GM23338 (cell line): ENCODE measurements around the gene CAPG. TPM values are rescaled to one million over a fixed set of nuclear protein-coding genes. Genes with fewer than 3 reads are reported as not detected.
A peak's percentile ranks its signal among the peaks of the same experiment; 100 is the strongest.

ENCODE experiments used
- ATAC-seq: fragments of 200-7000 bp; cut with Tn5 transposase; 3 replicates; pipeline ENCODE4 v1.9.1; 2020
- DNase-seq: peaks from one replicate; pipeline ENCODE4 v3.0.0-alpha.2; 2015; ENCODE audit warnings: low spot score
- H2AFZ ChIP-seq: fragments of 200-600 bp; sonication (generic); 2 replicates; pipeline ENCODE4 v1.8.0; 2016; ENCODE audit warnings: antibody characterized with exemption, mild to moderate bottlenecking, moderate library complexity
- H3F3A ChIP-seq: fragments of 200-600 bp; sonication (generic); replicated peaks from 2 replicates; pipeline ENCODE4 v1.8.0; 2017; ENCODE audit warnings: antibody characterized with exemption, mixed run types, low read depth
- H3K27ac ChIP-seq: fragments of 200-600 bp; sonication (generic); 2 replicates; pipeline ENCODE4 v1.6.1; 2016; ENCODE audit warnings: low read depth
- H3K27me3 ChIP-seq: fragments of 200-600 bp; sonication (generic); 2 replicates; pipeline ENCODE4 v1.8.0; 2016; ENCODE audit warnings: mild to moderate bottlenecking, mixed run types, moderate library complexity; ENCODE audit not compliant: insufficient read depth
- H3K36me3 ChIP-seq: fragments of 200-600 bp; sonication (generic); 2 replicates; pipeline ENCODE4 v1.8.0; 2016; ENCODE audit warnings: mild to moderate bottlenecking; ENCODE audit not compliant: insufficient read depth
- H3K4me1 ChIP-seq: fragments of 200-600 bp; sonication (generic); 2 replicates; pipeline ENCODE4 v1.8.0; 2016; ENCODE audit warnings: mild to moderate bottlenecking, moderate library complexity; ENCODE audit not compliant: insufficient read depth
- H3K4me2 ChIP-seq: fragments of 200-600 bp; sonication (generic); 2 replicates; pipeline ENCODE4 v1.7.1; 2017; ENCODE audit warnings: mixed run types
- H3K4me3 ChIP-seq: fragments of 200-600 bp; sonication (generic); 2 replicates; pipeline ENCODE4 v1.6.1; 2016; ENCODE audit warnings: mixed run types
- H3K79me2 ChIP-seq: fragments of 200-600 bp; sonication (generic); replicated peaks from 2 replicates; pipeline ENCODE4 v1.8.0; 2017; ENCODE audit warnings: mild to moderate bottlenecking; ENCODE audit not compliant: insufficient read depth
- H3K9me2 ChIP-seq: fragments of 200-600 bp; sonication (generic); 2 replicates; pipeline ENCODE4 v1.8.0; 2017; ENCODE audit not compliant: insufficient read depth
- H4K20me1 ChIP-seq: fragments of 200-600 bp; sonication (generic); replicated peaks from 2 replicates; pipeline ENCODE4 v1.8.0; 2017; ENCODE audit warnings: mild to moderate bottlenecking; ENCODE audit not compliant: insufficient read depth
- H3K27ac Mint-ChIP-seq: 2 replicates; pipeline ENCODE4 v1.8.0; 2020; ENCODE audit warnings: inconsistent platforms, mild to moderate bottlenecking, moderate library complexity, mixed read lengths
- H3K27me3 Mint-ChIP-seq: 3 replicates; pipeline ENCODE4 v1.8.0; 2022; ENCODE audit warnings: low read depth, mild to moderate bottlenecking, moderate library complexity, mixed read lengths, inconsistent platforms; ENCODE audit not compliant: insufficient read depth, poor library complexity
- H3K36me3 Mint-ChIP-seq: 3 replicates; pipeline ENCODE4 v1.8.0; 2021; ENCODE audit warnings: low read depth, mild to moderate bottlenecking, inconsistent platforms, moderate library complexity, mixed read lengths
- H3K4me1 Mint-ChIP-seq: 3 replicates; pipeline ENCODE4 v1.8.0; 2020; ENCODE audit warnings: mild to moderate bottlenecking, inconsistent platforms, mixed read lengths
- H3K4me3 Mint-ChIP-seq: 3 replicates; pipeline ENCODE4 v1.8.0; 2021; ENCODE audit warnings: moderate library complexity, mild to moderate bottlenecking, inconsistent platforms, mixed read lengths
- H3K9me3 Mint-ChIP-seq: 3 replicates; pipeline ENCODE4 v1.8.0; 2020; ENCODE audit warnings: moderate library complexity, mild to moderate bottlenecking, inconsistent platforms, mixed read lengths
- CTCF ChIP-seq, 2 experiments: fragments of 200-600 bp in 1 of 2; sonication (generic) in 1 of 2; conservative IDR thresholded peaks; 2 replicates each; pipeline versions ENCODE4 v1.5.1 to v1.6.1; 2016 to 2017; ENCODE audit warnings: antibody characterized with exemption in 2 of 2, low read depth in 2 of 2, mild to moderate bottlenecking in 2 of 2, moderate library complexity in 1 of 2
- POLR2AphosphoS5 ChIP-seq: IDR thresholded peaks from 2 replicates; pipeline ENCODE4 v1.6.1; 2016; ENCODE audit warnings: antibody characterized with exemption, low read depth
- STAT1 ChIP-seq: IDR thresholded peaks from one replicate; pipeline ENCODE4 v1.6.1; 2016; ENCODE audit warnings: antibody characterized with exemption; ENCODE audit not compliant: unreplicated experiment
- ZNF462 ChIP-seq: fragments of 250-450 bp; sonication (Bioruptor Pico); IDR thresholded peaks from 2 replicates; pipeline ENCODE4 v1.5.0; 2020; ENCODE audit warnings: mild to moderate bottlenecking, moderate library complexity
- polyA plus RNA-seq: library from polyadenylated mRNA; unstranded; fragments of >200 nt; fragmentation: Nextera tagmentation; extraction: Ambion mirVana; gene quantifications from 2 replicates; pipeline ENCODE4 v1.2.1, GENCODE V29; 2016
- total RNA-seq: library from RNA; depleted of rRNA; stranded (reverse); fragments of >200 nt; shearing (Covaris generic); gene quantifications from 2 replicates; pipeline ENCODE4 v1.2.3, GENCODE V29; 2014

The CAPG gene
- total and polyA plus RNA-seq, 2 experiments from 2014 or later: 88.7 to 104 TPM

DNA sequence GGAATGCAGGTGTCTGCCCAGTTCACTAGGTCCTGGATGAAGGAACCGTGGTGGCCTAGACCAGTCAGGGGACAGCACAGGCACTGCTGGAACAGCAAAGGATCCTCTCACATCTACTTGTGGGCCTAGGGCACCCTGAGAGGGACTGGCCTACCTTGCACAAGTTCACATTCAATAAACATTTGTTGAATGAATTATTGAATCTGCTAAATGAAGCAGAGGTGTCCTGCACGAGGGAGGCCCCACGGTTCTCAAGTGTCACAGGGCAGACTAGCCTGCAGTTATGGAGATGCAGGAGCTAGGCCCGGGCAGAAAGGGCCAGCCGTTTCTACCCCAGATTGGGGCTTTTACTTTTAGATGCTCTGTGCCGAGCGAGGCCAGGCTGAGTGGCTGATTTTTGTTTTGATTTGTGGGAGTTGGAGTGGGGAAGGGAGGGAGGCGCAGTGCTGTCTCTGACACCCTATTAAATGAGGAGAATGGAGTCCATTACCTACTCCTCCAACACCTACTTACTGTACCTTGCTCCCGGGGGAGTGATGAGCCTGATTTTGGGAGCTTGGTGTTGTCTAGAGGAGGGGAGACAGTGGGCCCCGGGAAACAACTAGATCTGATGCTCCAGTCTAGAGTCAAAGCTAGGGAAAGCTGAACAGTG, 26.8 kb upstream of the CAPG start:
- H3K27me3 Mint-ChIP-seq: peaks cover 26% of the 10 kb centered on the region
- H3K79me2 ChIP-seq: no peaks in the 10 kb centered on the region
- H3K4me1 Mint-ChIP-seq: peaks cover 36% of the 10 kb centered on the region
- H3K27ac Mint-ChIP-seq: peak overlapping the region; percentile 93
- no peak for TF ChIP-seq STAT1
- peak overlapping the region; percentile 74; the same call in 1 of the 2 replicates for H2AFZ ChIP-seq
- H3K9me3 Mint-ChIP-seq: no peaks in the 10 kb centered on the region; the same call in 2 of the 3 replicates
- H3K4me3 ChIP-seq: peak overlapping the region; percentile 53
- H4K20me1 ChIP-seq: no peaks in the 10 kb centered on the region
- H3K4me3 Mint-ChIP-seq: peak overlapping the region; percentile 68
- peaks cover 42% of the 10 kb centered on the region for H3K4me1 ChIP-seq
- no peaks in the 10 kb centered on the region for H3K27me3 ChIP-seq
- no peaks in the 10 kb centered on the region for H3K36me3 Mint-ChIP-seq
- ATAC-seq: no peak
- H3K27ac ChIP-seq: 0 out of 2 replicates have a peak overlapping the region, but pooled peaks have one; percentile 19
- peaks cover 9% of the 10 kb centered on the region for H3F3A ChIP-seq
- no peak for DNase-seq
- H3K36me3 ChIP-seq: no peaks in the 10 kb centered on the region
- no peaks in the 10 kb centered on the region for H3K9me2 ChIP-seq
- peak overlapping the region; percentile 86 for H3K4me2 ChIP-seq

GRCh38 chr2:85435981-85436835, 26.0 kb upstream of the CAPG start:
- ATAC-seq (peak; percentile 19), DNase-seq (peak; percentile 70)
- Histone ChIP-seq H3K9me2 (no peaks in the 10 kb centered on the region), H3K27ac (0 out of 2 replicates have a peak overlapping the region, but pooled peaks have one; percentile 19), H3K4me2 (peak overlapping the region; percentile 86; the same call in 1 of the 2 replicates), H2AFZ (peak overlapping the region; percentile 74; the same call in 1 of the 2 replicates), H3K4me1 (peaks cover 50% of the 10 kb centered on the region), H3K27me3 (no peaks in the 10 kb centered on the region), H3K79me2 (no peaks in the 10 kb centered on the region), H3F3A (peaks cover 16% of the 10 kb centered on the region), H3K36me3 (no peaks in the 10 kb centered on the region), H3K4me3 (peak overlapping the region; percentile 53; the same call in 1 of the 2 replicates), H4K20me1 (no peaks in the 10 kb centered on the region)
- H3K4me3 Mint-ChIP-seq: peak overlapping the region; percentile 29; the same call in 1 of the 3 replicates
- TF ChIP-seq POLR2AphosphoS5 (no peak), CTCF (conservative IDR thresholded peaks at IDR 0.05; ENCODE audit: low read depth in 2 of 2) (peak; percentile 27 to 31; a peak in 1 of 4 replicates)
- peaks cover 27% of the 10 kb centered on the region for H3K27me3 Mint-ChIP-seq
- no peaks in the 10 kb centered on the region for H3K36me3 Mint-ChIP-seq
- H3K4me1 Mint-ChIP-seq: peaks cover 43% of the 10 kb centered on the region
- H3K27ac Mint-ChIP-seq: no peak overlapping the region
- H3K9me3 Mint-ChIP-seq: no peaks in the 10 kb centered on the region; the same call in 2 of the 3 replicates

GRCh38 chr2:85435220-85435958, 25.2 kb upstream of the CAPG start:
- H3K27ac ChIP-seq: no peak overlapping the region

More at GRCh38 chr2:85435220-85435958, 25.2 kb upstream of the CAPG start:
- H3K4me3 ChIP-seq: no peak overlapping the region
- no peak for ATAC-seq
- peaks cover 17% of the 10 kb centered on the region for H3F3A ChIP-seq
- TF ChIP-seq ZNF462 (CRISPR knock-in tag): no peak
- no peaks in the 10 kb centered on the region for H3K79me2 ChIP-seq
- no peak for DNase-seq
- no peaks in the 10 kb centered on the region; the same call in 2 of the 3 replicates for H3K9me3 Mint-ChIP-seq
- no peak overlapping the region for H3K4me3 Mint-ChIP-seq
- H3K36me3 ChIP-seq: no peaks in the 10 kb centered on the region
- H3K36me3 Mint-ChIP-seq: no peaks in the 10 kb centered on the region
- H3K27ac Mint-ChIP-seq: no peak overlapping the region
- H3K4me2 ChIP-seq: no peak overlapping the region
- H3K27me3 ChIP-seq: no peaks in the 10 kb centered on the region
- H3K4me1 Mint-ChIP-seq: peaks cover 45% of the 10 kb centered on the region
- H3K9me2 ChIP-seq: no peaks in the 10 kb centered on the region
- peaks cover 28% of the 10 kb centered on the region for H3K27me3 Mint-ChIP-seq
- no peak overlapping the region for H2AFZ ChIP-seq
- peaks cover 51% of the 10 kb centered on the region for H3K4me1 ChIP-seq
- H4K20me1 ChIP-seq: no peaks in the 10 kb centered on the region
